MM.1S (cell line): Measurements from ENCODE around the gene BEGAIN.
"Not testable (repeated sequence)": the region's sequence is repeated elsewhere in the genome, so short reads cannot be mapped to it uniquely, and the experiment has no call there.

Experiments used
- DNase-seq: peaks from one replicate; pipeline ENCODE4 v3.0.0-alpha.2; 2015
- H2AFZ ChIP-seq: fragments of 300-600 bp; sonication (generic); 2 replicates; pipeline ENCODE4 v1.6.0; 2016; ENCODE audit warnings: antibody characterized with exemption, low read length
- H3F3A ChIP-seq: fragments of 300-600 bp; sonication (generic); 2 replicates; pipeline ENCODE4 v1.6.1; 2016; ENCODE audit warnings: mild to moderate bottlenecking, antibody characterized with exemption, low read length, moderate library complexity, mixed read lengths; ENCODE audit not compliant: insufficient read depth
- H3K27ac ChIP-seq: fragments of 300-600 bp; sonication (generic); 2 replicates; pipeline ENCODE4 v1.5.1; 2016; ENCODE audit warnings: mild to moderate bottlenecking, low read length
- H3K27me3 ChIP-seq: fragments of 300-600 bp; sonication (generic); replicated peaks from 2 replicates; pipeline ENCODE4 v1.6.0; 2016; ENCODE audit warnings: low read length; ENCODE audit not compliant: insufficient read depth
- H3K36me3 ChIP-seq: fragments of 300-600 bp; sonication (generic); replicated peaks from 2 replicates; pipeline ENCODE4 v1.6.1; 2016; ENCODE audit warnings: mild to moderate bottlenecking, low read length, mixed read lengths; ENCODE audit not compliant: insufficient read depth
- H3K4me1 ChIP-seq: fragments of 300-600 bp; sonication (generic); 2 replicates; pipeline ENCODE4 v1.6.1; 2016; ENCODE audit warnings: low read length, mixed read lengths
- H3K4me2 ChIP-seq: fragments of 300-600 bp; sonication (generic); 2 replicates; pipeline ENCODE4 v1.6.0; 2016; ENCODE audit warnings: low read depth, low read length
- H3K4me3 ChIP-seq: fragments of 300-600 bp; sonication (generic); 2 replicates; pipeline ENCODE4 v1.5.1; 2016; ENCODE audit warnings: low read length, mixed read lengths
- H3K79me2 ChIP-seq: fragments of 300-600 bp; sonication (generic); 2 replicates; pipeline ENCODE4 v1.6.1; 2016; ENCODE audit warnings: mixed run types, low read length, mixed read lengths
- H3K9ac ChIP-seq: fragments of 300-600 bp; sonication (generic); 2 replicates; pipeline ENCODE4 v1.6.1; 2016; ENCODE audit warnings: low read length, mixed read lengths
- H3K9me2 ChIP-seq: fragments of 300-600 bp; sonication (generic); replicated peaks from 2 replicates; pipeline ENCODE4 v1.6.1; 2016; ENCODE audit warnings: mild to moderate bottlenecking, low read length, mixed read lengths; ENCODE audit not compliant: insufficient read depth
- H3K9me3 ChIP-seq: fragments of 300-600 bp; sonication (generic); replicated peaks from 2 replicates; pipeline ENCODE4 v1.6.1; 2016; ENCODE audit warnings: mild to moderate bottlenecking, low read length, mixed read lengths; ENCODE audit not compliant: insufficient read depth
- H4K20me1 ChIP-seq: fragments of 300-600 bp; sonication (generic); 2 replicates; pipeline ENCODE4 v1.6.1; 2016; ENCODE audit warnings: mild to moderate bottlenecking, low read length, moderate library complexity, mixed read lengths; ENCODE audit not compliant: insufficient read depth
- EZH2 ChIP-seq: fragments of 300-600 bp; sonication (generic); optimal IDR thresholded peaks from 2 replicates; pipeline ENCODE3; 2017; ENCODE audit warnings: low read depth, mild to moderate bottlenecking, antibody characterized with exemption, low read length, mixed read lengths
- EZH2phosphoT487 ChIP-seq: fragments of 300-600 bp; sonication (generic); IDR thresholded peaks from 2 replicates; pipeline ENCODE4 v1.6.1; 2018; ENCODE audit warnings: antibody characterized with exemption, low read length
- TF ChIP-seq, protein P1 (sequence below): fragments of 300-600 bp; sonication (generic); IDR thresholded peaks from 2 replicates; pipeline ENCODE4 v1.5.1; 2016; ENCODE audit warnings: antibody characterized with exemption, low read length, mixed read lengths

The BEGAIN gene

DNA sequence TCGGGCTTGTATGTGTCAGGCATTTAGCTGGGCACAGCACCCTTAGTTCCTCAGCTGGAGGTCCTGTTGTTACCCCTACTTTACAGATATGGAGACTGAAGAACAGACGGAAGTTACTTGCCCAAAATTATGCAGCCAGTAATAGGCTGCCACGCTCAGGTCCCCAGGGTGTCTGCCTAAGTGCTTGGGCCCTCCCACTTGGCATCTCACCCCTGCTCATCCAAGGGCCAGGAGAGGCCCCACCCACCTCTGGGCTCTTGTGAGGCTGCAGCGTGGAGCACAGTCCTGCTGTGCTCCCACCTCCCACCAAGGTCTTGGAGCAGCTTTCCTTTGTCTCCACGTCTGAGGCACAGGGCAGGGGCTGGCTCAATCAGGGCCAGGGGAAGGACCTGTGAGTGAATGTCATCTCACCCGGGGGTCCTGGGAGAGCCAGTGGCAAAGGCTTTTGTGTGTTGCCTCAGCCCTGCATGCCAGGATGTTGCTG, 64.6 kb downstream of the BEGAIN start:
- H3K9me2 ChIP-seq = no peaks in the 10 kb centered on the region
- no peaks in the 10 kb centered on the region for H3K79me2 ChIP-seq
- H3K9ac ChIP-seq = no peak overlapping the region
- no peak overlapping the region for H2AFZ ChIP-seq
- TF ChIP-seq, protein P1, sequence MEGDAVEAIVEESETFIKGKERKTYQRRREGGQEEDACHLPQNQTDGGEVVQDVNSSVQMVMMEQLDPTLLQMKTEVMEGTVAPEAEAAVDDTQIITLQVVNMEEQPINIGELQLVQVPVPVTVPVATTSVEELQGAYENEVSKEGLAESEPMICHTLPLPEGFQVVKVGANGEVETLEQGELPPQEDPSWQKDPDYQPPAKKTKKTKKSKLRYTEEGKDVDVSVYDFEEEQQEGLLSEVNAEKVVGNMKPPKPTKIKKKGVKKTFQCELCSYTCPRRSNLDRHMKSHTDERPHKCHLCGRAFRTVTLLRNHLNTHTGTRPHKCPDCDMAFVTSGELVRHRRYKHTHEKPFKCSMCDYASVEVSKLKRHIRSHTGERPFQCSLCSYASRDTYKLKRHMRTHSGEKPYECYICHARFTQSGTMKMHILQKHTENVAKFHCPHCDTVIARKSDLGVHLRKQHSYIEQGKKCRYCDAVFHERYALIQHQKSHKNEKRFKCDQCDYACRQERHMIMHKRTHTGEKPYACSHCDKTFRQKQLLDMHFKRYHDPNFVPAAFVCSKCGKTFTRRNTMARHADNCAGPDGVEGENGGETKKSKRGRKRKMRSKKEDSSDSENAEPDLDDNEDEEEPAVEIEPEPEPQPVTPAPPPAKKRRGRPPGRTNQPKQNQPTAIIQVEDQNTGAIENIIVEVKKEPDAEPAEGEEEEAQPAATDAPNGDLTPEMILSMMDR = no peak
- TF ChIP-seq EZH2 = no peak
- TF ChIP-seq EZH2phosphoT487 = no peak
- H3K9me3 ChIP-seq = no peaks in the 10 kb centered on the region
- H3K27ac ChIP-seq = no peak overlapping the region
- no peaks in the 10 kb centered on the region for H3F3A ChIP-seq
- H3K4me3 ChIP-seq = no peak overlapping the region
- H4K20me1 ChIP-seq = no peaks in the 10 kb centered on the region
- no peaks in the 10 kb centered on the region for H3K4me1 ChIP-seq
- H3K4me2 ChIP-seq = no peak overlapping the region
- no peak for DNase-seq
- no peaks in the 10 kb centered on the region for H3K36me3 ChIP-seq
- H3K27me3 ChIP-seq = no peaks in the 10 kb centered on the region

DNA sequence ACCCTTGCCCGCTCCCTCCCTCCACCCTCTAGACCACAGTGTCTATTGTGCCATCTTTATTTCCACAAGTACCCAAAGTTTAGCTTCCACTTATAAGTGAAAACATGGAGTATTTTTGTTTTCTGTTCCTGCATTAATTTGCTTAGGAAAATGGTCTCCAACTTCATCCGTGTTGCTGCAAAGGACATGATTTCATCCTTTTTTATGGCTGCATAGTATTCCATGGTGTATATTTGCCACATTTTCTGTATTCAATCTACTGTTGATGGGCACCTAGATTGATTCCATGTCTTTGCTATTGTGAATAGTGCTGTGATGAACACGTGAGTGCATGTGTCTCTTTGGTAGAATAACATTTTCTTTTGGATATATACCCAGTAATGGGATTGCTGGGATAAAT, 81.2 kb downstream of the BEGAIN start:
- H3K9me3 ChIP-seq, H2AFZ ChIP-seq, H3K4me2 ChIP-seq, DNase-seq, H3K27me3 ChIP-seq, H3F3A ChIP-seq, H3K9ac ChIP-seq, H3K4me3 ChIP-seq, H3K27ac ChIP-seq, H4K20me1 ChIP-seq, H3K4me1 ChIP-seq, H3K36me3 ChIP-seq, H3K79me2 ChIP-seq, H3K9me2 ChIP-seq: not testable (repeated sequence)

DNA sequence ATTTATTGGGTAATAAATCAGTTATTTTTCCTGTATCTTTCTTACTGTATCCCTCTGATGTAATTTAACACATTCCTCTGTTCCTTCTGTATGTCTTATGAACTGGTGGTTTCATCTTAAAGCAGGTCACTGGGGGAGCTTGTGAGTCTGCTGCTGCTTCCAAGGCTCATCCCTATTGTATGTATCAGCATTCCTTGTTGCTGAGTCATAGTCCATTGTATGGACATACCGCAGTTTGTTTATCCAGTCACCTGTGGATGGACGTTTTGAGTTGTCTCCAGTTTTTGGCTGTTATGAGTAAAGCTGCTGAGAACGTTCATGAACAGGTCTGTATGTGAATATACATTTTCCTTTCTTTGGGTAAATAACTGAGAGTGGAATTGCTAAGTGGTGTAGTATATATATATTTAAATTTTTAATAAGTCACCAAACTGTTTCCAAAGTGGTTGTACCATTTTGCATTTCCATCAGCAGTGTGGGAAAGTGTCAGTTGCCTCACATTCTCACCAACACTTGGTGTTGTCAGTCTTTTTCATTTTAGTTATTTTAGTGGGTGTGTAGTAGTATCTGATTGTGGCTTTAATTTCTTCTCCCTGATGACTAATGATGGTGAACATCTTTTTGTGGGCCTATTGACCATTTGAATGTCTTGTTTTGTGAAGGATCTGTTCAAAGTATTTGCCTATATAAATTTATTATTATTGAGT, 82.7 kb downstream of the BEGAIN start:
- Histone ChIP-seq H3K9me3 (no peaks in the 10 kb centered on the region), H3K4me1 (no peaks in the 10 kb centered on the region), H3K27me3 (no peaks in the 10 kb centered on the region), H4K20me1 (no peaks in the 10 kb centered on the region), H3K4me3 (no peak overlapping the region), H3K79me2 (no peaks in the 10 kb centered on the region), H3K36me3 (no peaks in the 10 kb centered on the region), H3K4me2 (no peak overlapping the region), H3K27ac (no peak overlapping the region), H3K9ac (no peak overlapping the region), H2AFZ (no peak overlapping the region), H3K9me2 (no peaks in the 10 kb centered on the region), H3F3A (no peaks in the 10 kb centered on the region)
- TF ChIP-seq EZH2phosphoT487 = no peak
- no peak for TF ChIP-seq EZH2
- TF ChIP-seq, protein P1 = no peak
- DNase-seq = no peak

DNA sequence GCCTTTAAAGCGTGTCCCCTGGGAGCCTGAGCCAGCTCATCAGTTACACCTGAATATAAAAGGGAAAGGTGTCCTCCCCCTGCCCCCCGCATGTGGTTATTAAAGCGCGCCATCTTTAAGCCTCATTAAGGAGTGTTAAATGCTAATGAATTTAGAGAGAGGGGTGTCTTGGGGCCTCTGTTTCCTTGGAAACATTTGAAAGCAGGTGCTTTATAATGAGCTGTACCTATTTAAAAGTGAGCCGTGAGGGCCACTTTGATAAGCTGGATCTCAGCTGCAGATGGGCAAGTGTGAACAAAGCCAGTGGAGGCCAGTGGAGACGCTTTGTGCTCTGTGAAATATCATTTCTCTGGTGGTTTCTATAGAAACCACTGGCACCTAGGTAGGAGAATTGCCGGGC, 84.0 kb downstream of the BEGAIN start:
- H3K9me3 ChIP-seq = no peaks in the 10 kb centered on the region
- no peak for DNase-seq
- no peaks in the 10 kb centered on the region for H3K4me1 ChIP-seq
- H2AFZ ChIP-seq = no peak overlapping the region
- no peak overlapping the region for H3K27ac ChIP-seq
- H3F3A ChIP-seq = no peaks in the 10 kb centered on the region
- H4K20me1 ChIP-seq = no peaks in the 10 kb centered on the region
- no peaks in the 10 kb centered on the region for H3K9me2 ChIP-seq
- no peak overlapping the region for H3K4me3 ChIP-seq
- H3K36me3 ChIP-seq = no peaks in the 10 kb centered on the region
- no peak overlapping the region for H3K9ac ChIP-seq
- TF ChIP-seq, protein P1 = no peak
- no peak for TF ChIP-seq EZH2
- H3K79me2 ChIP-seq = no peaks in the 10 kb centered on the region
- no peak overlapping the region for H3K4me2 ChIP-seq
- H3K27me3 ChIP-seq = no peaks in the 10 kb centered on the region
